Measurements from ENCODE around the gene MGMT.

Gene MGMT

GRCh38 chr10:129546106-129546505 lies 79.1 kb downstream of the MGMT start:
- no peak for DNase-seq

GRCh38 chr10:129547608-129548007 lies 80.6 kb downstream of the MGMT start:
- DNase-seq, result no peak

- DNase-seq, result no peak
Observed at GRCh38 chr10:129548600-129548999, 81.6 kb downstream of the MGMT start.

DNA sequence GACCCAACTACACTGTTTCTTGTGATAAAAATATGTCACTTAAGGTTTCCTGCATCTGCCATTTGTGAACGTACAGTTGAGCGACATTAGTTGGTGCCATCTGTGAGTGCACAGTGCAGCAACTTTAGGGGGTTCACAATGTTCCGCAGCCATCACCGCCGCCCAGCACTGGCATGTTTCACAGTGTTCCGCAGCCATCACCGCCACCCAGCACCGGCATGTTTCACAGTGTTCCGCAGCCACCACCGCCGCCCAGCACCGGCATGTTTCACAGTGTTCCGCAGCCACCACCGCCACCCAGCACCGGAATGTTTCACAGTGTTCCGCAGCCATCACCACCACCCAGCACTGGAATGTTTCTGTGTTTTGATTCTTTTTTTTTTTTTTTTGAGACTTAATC lies 83.0 kb downstream of the MGMT start:
- no peak for DNase-seq

- no peak for DNase-seq
Observed at GRCh38 chr10:129550658-129551057, 83.6 kb downstream of the MGMT start.

- no peak for DNase-seq
Observed at GRCh38 chr10:129552119-129552518, 85.1 kb downstream of the MGMT start.

- no peak for DNase-seq
Observed at GRCh38 chr10:129553928-129554327, 86.9 kb downstream of the MGMT start.

DNA sequence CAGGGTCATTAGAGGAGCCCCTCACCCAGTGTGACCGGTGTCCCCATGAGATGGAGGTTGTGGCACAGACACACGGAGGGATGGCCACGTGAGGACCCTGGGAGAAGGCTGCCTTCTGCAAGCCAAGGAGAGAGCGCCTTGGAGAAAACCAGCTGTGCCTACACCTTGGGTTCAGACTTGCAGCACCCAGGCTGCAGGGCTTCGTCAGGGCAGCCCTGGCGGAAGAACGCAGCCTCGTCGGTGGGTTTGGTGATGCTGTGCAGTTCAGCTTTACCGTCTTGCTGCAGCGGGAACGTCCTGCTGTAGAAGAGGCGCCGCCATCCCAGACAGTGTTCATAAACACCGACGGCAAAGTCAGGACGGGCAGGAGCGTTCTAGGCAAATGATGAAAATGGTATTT lies 89.3 kb downstream of the MGMT start:
- DNase-seq, result no peak

DNA sequence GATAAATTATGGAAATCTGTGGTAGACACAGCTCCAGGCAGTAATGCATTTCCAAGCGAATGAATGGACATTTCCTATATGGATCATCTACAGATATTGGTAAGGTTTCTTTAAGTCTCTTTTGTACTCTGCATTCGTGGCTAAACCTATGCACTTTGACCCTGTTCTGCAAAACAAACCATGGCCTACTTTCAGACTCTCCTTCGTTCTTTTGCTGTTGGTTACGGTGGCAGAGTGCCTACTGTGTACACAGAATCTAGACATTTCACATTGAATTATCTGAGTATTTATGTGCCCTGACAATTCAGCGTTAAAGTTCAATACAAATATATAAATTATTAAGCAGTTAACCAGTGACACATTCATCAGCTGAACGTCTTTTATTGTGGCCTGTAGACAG lies 93.3 kb downstream of the MGMT start:
- no peak for DNase-seq

- DNase-seq, result no peak
Observed at GRCh38 chr10:129562487-129562886, 95.4 kb downstream of the MGMT start.

DNA sequence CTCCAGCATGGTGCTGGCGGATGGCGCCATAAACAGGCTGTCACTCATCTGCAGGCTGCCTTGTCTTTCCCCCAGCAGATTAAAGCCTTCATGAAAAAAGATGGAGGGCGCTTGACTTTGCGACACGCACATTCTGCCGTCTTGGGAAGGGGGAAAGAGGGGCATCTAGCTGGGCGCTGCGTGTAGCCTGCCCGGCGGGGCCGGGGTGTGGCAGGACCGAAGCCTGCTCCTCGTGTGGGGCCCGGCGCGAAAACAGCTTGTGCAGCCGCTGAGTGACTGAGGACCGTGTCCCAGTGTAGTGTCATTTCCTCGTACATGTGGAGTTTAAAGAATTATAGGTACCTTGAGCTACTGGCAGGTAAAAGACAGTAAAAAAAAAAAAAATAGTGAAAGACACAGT lies 97.9 kb downstream of the MGMT start:
- no peak for DNase-seq

DNA sequence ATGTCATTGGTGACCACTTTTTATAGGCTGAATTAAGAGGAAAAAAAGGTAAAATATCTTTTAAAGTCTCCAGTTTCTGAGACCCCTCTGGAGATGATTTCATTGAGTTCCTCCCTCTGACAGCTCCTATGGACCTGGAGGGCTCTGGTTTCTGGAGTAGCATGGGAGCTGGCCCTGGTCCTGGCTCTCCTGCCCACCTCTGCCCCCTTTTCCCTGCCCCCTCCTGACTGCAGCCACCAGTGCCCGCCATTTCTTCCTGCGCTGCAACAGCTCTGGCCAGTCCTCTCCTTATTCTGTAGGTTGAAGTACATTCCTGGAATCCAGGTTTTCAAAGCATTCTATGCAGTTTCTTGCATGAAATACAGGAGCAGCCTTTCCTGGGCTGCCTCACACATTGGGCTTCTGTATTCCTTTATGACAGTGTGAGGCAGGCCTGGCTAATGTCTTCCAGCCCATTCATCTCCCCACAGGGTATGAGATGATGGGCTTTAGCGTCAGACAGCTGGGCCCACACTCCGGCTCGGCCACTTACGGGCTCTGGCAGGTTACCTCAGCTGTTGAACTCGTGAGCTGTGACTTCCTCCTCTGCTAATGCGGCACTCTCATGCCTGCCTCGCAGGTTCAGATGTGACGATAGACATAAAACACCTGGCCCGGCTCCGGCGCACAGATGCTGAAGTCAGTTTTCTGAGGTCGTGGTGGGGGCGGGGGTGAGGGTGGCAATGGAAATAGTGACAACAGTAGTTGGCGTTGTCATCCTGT lies 101.7 kb downstream of the MGMT start:
- DNase-seq, result no peak

- DNase-seq, result no peak
Observed at GRCh38 chr10:129570185-129570584, 103.1 kb downstream of the MGMT start.

DNA sequence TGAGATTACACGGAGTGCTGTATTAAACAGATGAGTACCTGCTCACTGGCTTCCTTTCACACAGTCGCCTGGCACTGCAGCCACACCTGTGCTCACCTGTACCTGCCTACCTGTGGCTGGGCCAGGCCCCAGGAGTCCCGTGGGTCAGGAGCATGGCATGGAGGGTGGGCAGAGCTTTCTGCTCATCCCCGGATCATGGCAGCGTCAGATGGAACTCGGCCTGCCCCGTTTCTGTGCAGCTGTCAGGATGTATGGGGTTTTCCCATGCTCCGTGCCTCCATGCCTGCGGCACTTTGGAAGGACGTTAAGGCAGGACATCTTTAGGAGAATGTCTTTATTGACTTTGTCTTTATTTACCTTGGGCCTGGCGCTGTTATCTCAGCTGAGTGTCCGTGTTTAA lies 112.2 kb downstream of the MGMT start:
- DNase-seq, result no peak

- DNase-seq, result no peak
Observed at GRCh38 chr10:129580010-129580409, 113.0 kb downstream of the MGMT start.

DNA sequence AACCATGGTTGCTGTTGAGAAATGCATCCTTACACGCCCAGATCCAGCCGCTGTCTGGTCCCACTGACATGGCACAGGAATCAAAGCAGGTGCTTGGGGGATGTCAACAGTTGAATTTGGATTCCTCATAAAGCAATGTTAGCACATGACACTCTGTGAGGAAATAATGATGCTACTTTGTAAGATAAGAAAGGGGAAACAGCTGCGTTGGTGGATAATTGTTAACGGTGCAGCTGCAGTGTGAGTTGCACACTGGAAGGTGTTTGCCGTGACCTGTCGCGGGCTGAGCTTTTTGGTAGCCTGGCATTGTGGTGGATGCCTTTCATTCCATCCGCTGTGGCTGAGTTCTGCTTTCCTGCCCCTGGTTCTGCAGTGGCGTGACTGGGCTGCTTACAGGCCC lies 113.9 kb downstream of the MGMT start:
- DNase-seq, result no peak

DNA sequence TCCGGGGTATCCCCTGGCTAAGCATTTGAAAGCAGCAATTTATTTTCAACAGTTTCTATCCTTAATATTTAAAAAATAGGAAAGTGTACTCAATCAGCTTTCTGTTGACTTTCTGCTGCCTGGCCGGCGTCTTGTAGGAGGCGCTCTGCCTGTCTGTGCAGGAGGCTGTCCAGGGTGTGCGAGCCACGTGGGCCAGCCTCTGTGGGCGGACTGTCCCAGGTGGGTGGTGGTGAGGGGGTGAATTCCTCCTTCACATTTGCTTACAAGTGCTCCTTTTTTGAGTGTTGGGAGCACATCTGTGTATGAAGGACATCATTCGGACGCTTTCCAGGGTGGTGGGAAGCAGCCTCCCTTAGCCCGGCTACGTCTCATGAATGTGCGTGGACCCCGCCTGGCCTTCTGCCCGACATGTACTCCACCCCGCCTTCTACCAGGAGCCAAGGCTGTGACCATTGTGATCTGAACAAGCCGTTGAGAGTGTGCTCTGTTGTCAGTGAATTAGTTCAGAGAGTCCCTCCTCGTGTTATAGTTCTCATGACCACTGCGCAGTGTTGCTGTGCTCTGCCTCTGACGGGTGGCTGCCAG lies 114.9 kb downstream of the MGMT start:
- no peak for DNase-seq

DNA sequence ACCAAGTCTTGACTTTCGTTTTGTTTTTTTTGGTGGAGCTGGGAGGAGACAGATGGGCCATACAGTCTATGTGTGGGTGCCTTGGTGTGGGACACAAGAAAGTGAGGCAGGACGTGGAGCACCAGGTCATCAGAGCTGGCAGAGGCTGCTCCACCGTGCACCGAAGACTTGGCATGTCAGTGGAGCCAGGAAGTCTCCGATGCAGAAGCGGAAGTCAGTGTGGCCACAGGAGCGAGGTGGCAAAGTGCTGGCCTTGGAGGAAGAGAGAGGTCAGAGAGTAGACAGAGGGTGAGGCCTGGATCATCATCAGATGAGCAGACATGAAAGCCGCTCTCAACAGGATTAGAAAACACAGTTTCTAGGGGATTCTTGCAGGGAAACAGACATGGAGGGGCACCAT lies 116.8 kb downstream of the MGMT start:
- no peak for DNase-seq

GRCh38 chr10:129586898-129587443 lies 119.9 kb downstream of the MGMT start:
- DNase-seq, result no peak

- DNase-seq, result no peak
Observed at GRCh38 chr10:129589546-129589945, 122.5 kb downstream of the MGMT start.

DNA sequence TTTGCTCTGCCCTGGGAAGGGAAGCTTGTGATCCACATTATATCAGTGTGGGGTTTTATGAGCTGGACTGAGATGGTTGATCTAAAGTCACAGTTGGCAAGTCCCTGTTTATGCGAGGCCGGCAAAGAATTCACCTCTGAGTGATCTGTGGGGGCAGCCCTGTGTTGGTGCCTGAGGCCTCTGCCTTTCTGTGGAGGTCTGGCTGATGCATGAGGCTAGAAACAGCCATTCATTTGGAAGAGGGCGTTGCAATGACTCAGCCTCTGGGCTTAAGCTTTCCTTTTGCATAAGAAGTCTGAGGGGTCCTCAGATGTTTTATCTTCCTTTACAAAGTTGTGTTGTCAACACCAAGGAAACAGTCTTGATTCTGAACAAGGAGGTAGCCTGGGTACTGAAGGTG lies 126.9 kb downstream of the MGMT start:
- DNase-seq, result no peak

GRCh38 chr10:129594811-129595210 lies 127.8 kb downstream of the MGMT start:
- no peak for DNase-seq

GRCh38 chr10:129598413-129598812 lies 131.4 kb downstream of the MGMT start:
- DNase-seq, result no peak

DNA sequence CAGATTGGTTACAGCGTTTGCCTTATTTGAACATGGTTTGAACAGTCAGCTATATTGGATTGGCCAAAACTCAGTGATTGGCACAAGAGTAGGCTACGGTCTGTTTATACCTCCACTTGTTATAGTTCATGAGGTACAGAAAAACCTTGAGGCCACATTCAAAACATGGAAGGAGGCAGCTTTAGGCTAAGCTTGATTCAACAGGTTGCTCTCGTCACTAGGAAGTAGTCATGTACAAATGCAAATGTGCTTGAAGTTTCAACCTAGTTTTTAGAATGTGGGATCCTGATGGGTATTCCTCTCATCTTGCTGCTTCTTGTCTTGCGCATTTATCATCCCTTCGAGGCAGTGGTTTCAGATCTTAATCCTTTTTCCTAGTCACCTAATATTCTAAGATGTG lies 132.1 kb downstream of the MGMT start:
- no peak for DNase-seq

- DNase-seq, result no peak
Observed at GRCh38 chr10:129601737-129602136, 134.7 kb downstream of the MGMT start.

All from NCI-H510A (cell line).